ENCODE measurements around the gene NKD2. TPM values are rescaled to one million over a fixed set of nuclear protein-coding genes. Genes with fewer than 3 reads are reported as not detected.

The NKD2 gene
- total RNA-seq, 1 donor from 2014 or later: 41.7 TPM

GRCh38 chr5:1055896-1056610 is 47.5 kb downstream of the NKD2 start:
- Mint-ChIP-seq H3K27me3 (ENCODE audit: unreplicated experiment) (peaks cover 18% of the 10 kb centered on the region), H3K27ac (ENCODE audit: unreplicated experiment) (no peak overlapping the region), H3K4me3 (ENCODE audit: unreplicated experiment) (no peak overlapping the region), H3K4me1 (ENCODE audit: low read depth, unreplicated experiment) (peaks cover 4% of the 10 kb centered on the region), H3K36me3 (ENCODE audit: unreplicated experiment) (no peaks in the 10 kb centered on the region), H3K9me3 (ENCODE audit: unreplicated experiment) (peaks cover 9% of the 10 kb centered on the region)
- DNase-seq: peak; percentile 14
- TF ChIP-seq CTCF (IDR thresholded peaks at IDR 0.05; ENCODE audit: partially characterized antibody, unreplicated experiment): no peak

- Mint-ChIP-seq H3K27me3 (ENCODE audit: unreplicated experiment) (peaks cover 18% of the 10 kb centered on the region), H3K9me3 (ENCODE audit: unreplicated experiment) (peaks cover 6% of the 10 kb centered on the region)
- TF ChIP-seq CTCF (IDR thresholded peaks at IDR 0.05; ENCODE audit: partially characterized antibody, unreplicated experiment): no peak
Measured at GRCh38 chr5:1056611-1057484, 48.2 kb downstream of the NKD2 start.

GRCh38 chr5:1057485-1058082 is 49.0 kb downstream of the NKD2 start:
- H3K4me1 Mint-ChIP-seq (ENCODE audit: low read depth, unreplicated experiment): peaks cover 4% of the 10 kb centered on the region
- no peaks in the 10 kb centered on the region for H3K36me3 Mint-ChIP-seq (ENCODE audit: unreplicated experiment)
- no peak overlapping the region for H3K27ac Mint-ChIP-seq (ENCODE audit: unreplicated experiment)
- DNase-seq: peak; percentile 14
- H3K27me3 Mint-ChIP-seq (ENCODE audit: unreplicated experiment): peaks cover 17% of the 10 kb centered on the region
- no peak for TF ChIP-seq CTCF (IDR thresholded peaks at IDR 0.05; ENCODE audit: partially characterized antibody, unreplicated experiment)
- H3K4me3 Mint-ChIP-seq (ENCODE audit: unreplicated experiment): no peak overlapping the region
- H3K9me3 Mint-ChIP-seq (ENCODE audit: unreplicated experiment): peaks cover 6% of the 10 kb centered on the region

More at GRCh38 chr5:1056611-1057484, 48.2 kb downstream of the NKD2 start:
- Mint-ChIP-seq H3K4me3 (ENCODE audit: unreplicated experiment) (no peak overlapping the region), H3K36me3 (ENCODE audit: unreplicated experiment) (no peaks in the 10 kb centered on the region), H3K4me1 (ENCODE audit: low read depth, unreplicated experiment) (peaks cover 4% of the 10 kb centered on the region), H3K27ac (ENCODE audit: unreplicated experiment) (no peak overlapping the region)
- peak; percentile 14 for DNase-seq

- Mint-ChIP-seq H3K4me3 (ENCODE audit: unreplicated experiment) (no peak overlapping the region), H3K27ac (ENCODE audit: unreplicated experiment) (no peak overlapping the region), H3K36me3 (ENCODE audit: unreplicated experiment) (no peaks in the 10 kb centered on the region), H3K9me3 (ENCODE audit: unreplicated experiment) (peaks cover 6% of the 10 kb centered on the region), H3K4me1 (ENCODE audit: low read depth, unreplicated experiment) (peaks cover 4% of the 10 kb centered on the region), H3K27me3 (ENCODE audit: unreplicated experiment) (peaks cover 17% of the 10 kb centered on the region)
- no peak for TF ChIP-seq CTCF (IDR thresholded peaks at IDR 0.05; ENCODE audit: partially characterized antibody, unreplicated experiment)
- DNase-seq: peak; percentile 11
Measured at GRCh38 chr5:1058083-1058945, 49.7 kb downstream of the NKD2 start.
